IMR-90 (cell line): Measurements from ENCODE around the gene FOXS1. TPM values are rescaled to one million over a fixed set of nuclear protein-coding genes. Genes with fewer than 3 reads are reported as not detected.

Experiments used
- ATAC-seq: fragments of 200-7000 bp; cut with Tn5 transposase; 2 replicates; pipeline ENCODE4 v1.9.1; 2020; ENCODE audit warnings: low read depth, mild to moderate bottlenecking, moderate library complexity
- BruUV-seq: library from RNA; stranded (reverse); fragments of 400-500 nt; replicated peaks from 2 replicates; lab custom pipeline; 2021; lab: Mats Ljungman, UMichigan
- CTCF ChIA-PET: fragments of 300-600 bp; formaldehyde crosslinking; extraction: SDS; loops from one replicate; lab custom pipeline; 2021; ENCODE audit warnings: antibody characterized with exemption; lab: Yijun Ruan, JAX
- POLR2A ChIA-PET: fragments of 300-600 bp; sonication (Branson Sonifier 250); formaldehyde crosslinking; loops from one replicate; lab custom pipeline; 2022; ENCODE audit warnings: antibody characterized with exemption; ENCODE audit not compliant: unreplicated experiment; lab: Charles Lee
- DNase-seq: peaks from one replicate; pipeline ENCODE4 v3.0.0; 2013
- H2AFZ ChIP-seq: replicated peaks from 2 replicates; pipeline ENCODE3; 2013; ENCODE audit warnings: low read length, mild to moderate bottlenecking; ENCODE audit not compliant: poor library complexity
- H2AK5ac ChIP-seq: 2 replicates; pipeline ENCODE4 v1.6.1; 2013; ENCODE audit warnings: low read depth, low read length, inconsistent platforms
- H2AK9ac ChIP-seq: replicated peaks from 2 replicates; pipeline ENCODE3; 2013; ENCODE audit warnings: mild to moderate bottlenecking, low read depth, low read length, moderate library complexity; ENCODE audit not compliant: poor library complexity
- H2BK120ac ChIP-seq: 2 replicates; pipeline ENCODE4 v1.6.1; 2013; ENCODE audit warnings: low read depth, low read length, inconsistent platforms
- H2BK15ac ChIP-seq: 3 replicates; pipeline ENCODE4 v1.6.1; 2013; ENCODE audit warnings: low read depth, low read length, inconsistent platforms
- H2BK20ac ChIP-seq: 2 replicates; pipeline ENCODE4 v1.6.1; 2013; ENCODE audit warnings: low read depth, mild to moderate bottlenecking, inconsistent platforms, low read length, moderate library complexity
- H2BK5ac ChIP-seq: 2 replicates; pipeline ENCODE4 v1.6.1; 2013; ENCODE audit warnings: mild to moderate bottlenecking, low read depth, low read length, inconsistent platforms; ENCODE audit not compliant: poor library complexity, severe bottlenecking
- H3K14ac ChIP-seq: replicated peaks from 2 replicates; pipeline ENCODE4 v1.6.1; 2013; ENCODE audit warnings: low read depth, low read length, inconsistent platforms
- H3K18ac ChIP-seq: 2 replicates; pipeline ENCODE4 v1.6.1; 2013; ENCODE audit warnings: low read depth, low read length, control low read depth
- H3K23ac ChIP-seq: 2 replicates; pipeline ENCODE4 v1.6.1; 2013; ENCODE audit warnings: low read depth, low read length, inconsistent platforms
- H3K27ac ChIP-seq: 2 replicates; pipeline ENCODE4 v1.5.1; 2013; ENCODE audit warnings: mild to moderate bottlenecking, control low read depth, low read length; ENCODE audit not compliant: insufficient read depth
- H3K27me3 ChIP-seq: 2 replicates; pipeline ENCODE4 v1.6.1; 2013; ENCODE audit warnings: low read length; ENCODE audit not compliant: control insufficient read depth, insufficient read depth
- H3K36me3 ChIP-seq: 2 replicates; pipeline ENCODE4 v1.6.1; 2013; ENCODE audit warnings: low read length, mixed read lengths; ENCODE audit not compliant: control insufficient read depth, insufficient read depth
- H3K4ac ChIP-seq: 2 replicates; pipeline ENCODE4 v1.6.1; 2013; ENCODE audit warnings: low read depth, low read length, inconsistent platforms
- H3K4me1 ChIP-seq: 2 replicates; pipeline ENCODE4 v1.6.1; 2013; ENCODE audit warnings: low read length, mixed read lengths; ENCODE audit not compliant: control insufficient read depth, insufficient read depth
- H3K4me2 ChIP-seq: 2 replicates; pipeline ENCODE4 v1.6.1; 2013; ENCODE audit warnings: low read depth, mild to moderate bottlenecking, control low read depth, low read length, moderate library complexity
- H3K4me3 ChIP-seq: 2 replicates; pipeline ENCODE4 v1.5.1; 2013; ENCODE audit warnings: low read depth, mild to moderate bottlenecking, control low read depth, low read length, moderate library complexity; ENCODE audit not compliant: insufficient read depth
- H3K56ac ChIP-seq: 2 replicates; pipeline ENCODE4 v1.6.1; 2013; ENCODE audit warnings: low read length, inconsistent platforms; ENCODE audit not compliant: insufficient read depth; ENCODE audit errors: extremely low read depth
- H3K79me1 ChIP-seq, 2 experiments: 2 replicates each; pipeline ENCODE4 v1.6.1; 2013; ENCODE audit warnings: low read length in 2 of 2, inconsistent platforms in 1 of 2, low read depth in 1 of 2
- H3K9ac ChIP-seq: 2 replicates; pipeline ENCODE4 v1.6.1; 2013; ENCODE audit warnings: low read depth, low read length, control low read depth
- H3K9me1 ChIP-seq: 2 replicates; pipeline ENCODE4 v1.6.1; 2013; ENCODE audit warnings: low read length, inconsistent platforms; ENCODE audit not compliant: insufficient read depth
- H3K9me3 ChIP-seq: 2 replicates; pipeline ENCODE4 v1.6.1; 2013; ENCODE audit warnings: low read length; ENCODE audit not compliant: control insufficient read depth, insufficient read depth
- H4K20me1 ChIP-seq: 2 replicates; pipeline ENCODE4 v1.6.1; 2013; ENCODE audit warnings: low read length, inconsistent platforms; ENCODE audit not compliant: insufficient read depth
- H4K5ac ChIP-seq: 2 replicates; pipeline ENCODE4 v1.6.1; 2013; ENCODE audit warnings: mild to moderate bottlenecking, low read depth, low read length, control low read depth
- H4K8ac ChIP-seq, 2 experiments: 2 replicates each; pipeline ENCODE4 v1.6.1; 2013; ENCODE audit warnings: low read depth in 2 of 2, low read length in 2 of 2, control low read depth in 1 of 2, inconsistent platforms in 1 of 2
- H4K91ac ChIP-seq: 2 replicates; pipeline ENCODE4 v1.6.1; 2013; ENCODE audit warnings: low read depth, low read length, inconsistent platforms; ENCODE audit not compliant: insufficient read depth
- MAFK ChIP-seq: IDR thresholded peaks from 2 replicates; pipeline ENCODE4 v1.6.1; 2012; ENCODE audit warnings: low read depth, low read length, improper control_type of control experiment
- NFE2L2 ChIP-seq: fragments of 150-350 bp; IDR thresholded peaks from 2 replicates; pipeline ENCODE4 v1.6.1; 2016; ENCODE audit warnings: low read depth, mild to moderate bottlenecking, low read length
- RFX5 ChIP-seq: IDR thresholded peaks from 2 replicates; pipeline ENCODE4 v1.8.0; 2012; ENCODE audit warnings: low read depth, mild to moderate bottlenecking, low read length, moderate library complexity
- WGBS, 2 experiments: methylation state at CpG; one replicate each; pipeline versions ENCODE4 v1.1.5 to v1.1.7; 2013; ENCODE audit warnings: missing lambda C conversion rate in 2 of 2; ENCODE audit not compliant: insufficient read length in 1 of 2; ENCODE audit errors: extremely low coverage in 2 of 2; 5-methylcytosine and 5-hydroxymethylcytosine counted together
- dilution Hi-C: fragments of 300-500 bp; cut with HindIII; formaldehyde crosslinking; loops from one replicate; pipeline ENCODE4 v1.14.3; 2018; ENCODE audit warnings: low sequenced_read_pairs; ENCODE audit not compliant: unreplicated experiment
- in situ Hi-C: fragments of 300-500 bp; cut with MboI; formaldehyde crosslinking; loops from 3 replicates; pipeline ENCODE4 v1.14.3; 2019; ENCODE audit warnings: low sequenced_read_pairs, inconsistent platforms, mixed read lengths
- intact Hi-C: fragments of 100-400 bp; cut with micrococcal nuclease; formaldehyde crosslinking; loops from 2 replicates; pipeline ENCODE4 v1.10.0; 2022
- polyA plus RNA-seq, 3 experiments: library from polyadenylated mRNA; depleted of rRNA; stranded (reverse); fragments of >200 nt; gene quantifications; 2 replicates each; pipeline ENCODE4 v1.2.3, GENCODE V29; 2012; ENCODE audit warnings: low replicate concordance in 1 of 3
- total RNA-seq: library from RNA; depleted of rRNA; stranded (reverse); fragments of >200 nt; gene quantifications from 2 replicates; pipeline ENCODE4 v1.2.3, GENCODE V29; 2012

The FOXS1 gene
- total and polyA plus RNA-seq, 2 of the 4 experiments (the other 2 are of a cell fraction) = not detected

DNA sequence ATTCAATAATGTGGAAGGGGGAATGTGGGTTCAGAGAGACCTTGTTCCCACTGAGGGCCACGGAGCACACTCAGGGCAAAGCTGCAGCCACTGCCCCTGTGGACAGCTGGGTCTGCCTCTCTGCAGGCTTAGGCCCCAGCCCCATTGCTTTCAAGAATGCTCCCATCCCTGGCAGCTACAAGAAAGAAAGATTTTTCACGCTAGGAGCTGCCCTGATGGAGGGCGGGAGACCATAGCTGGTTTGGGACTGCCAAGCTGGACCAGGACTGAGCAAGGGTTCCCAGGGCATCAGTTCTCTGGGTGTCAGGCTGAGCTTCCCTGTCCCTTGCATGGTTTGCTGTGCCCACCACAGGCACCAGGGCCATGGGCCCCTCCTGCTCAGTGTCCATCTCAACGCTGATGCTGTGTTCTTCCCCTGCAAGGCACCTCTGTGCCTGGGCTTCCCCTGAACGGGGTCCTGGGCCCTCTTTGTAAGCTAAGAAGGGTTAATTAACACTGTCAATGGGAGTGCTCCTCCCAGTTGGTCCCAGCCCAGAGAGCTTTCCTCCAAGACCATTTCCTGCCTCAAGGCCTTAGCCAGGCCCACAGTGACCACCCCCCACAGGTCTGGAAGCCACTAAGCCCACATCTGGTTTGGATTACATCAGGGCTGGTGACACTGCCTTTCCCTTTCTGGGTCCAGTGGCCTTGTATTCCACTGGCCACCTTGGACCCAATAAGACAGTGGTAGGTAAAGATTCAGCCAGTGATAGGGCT, 8.4 kb downstream of the FOXS1 start:
- CTCF ChIA-PET = interaction anchor here (0.6 to 3.5 kb wide), 5 partner anchors 14 to 815 kb away, joined by 3 to 12 read pairs (median 4); no protein-coding TSS in a partner anchor
- no peak overlapping the region for H3K27ac ChIP-seq
- intact Hi-C loops = no loop called here

More for the DNA sequence above, 8.4 kb downstream of the FOXS1 start:
- DNase-seq (no peak), ATAC-seq (no peak)
- Histone ChIP-seq H3K79me1 (0 out of 4 replicates have a peak, but pooled peaks cover 0 to 4% of the 10 kb centered on the region in 2 experiments), H3K4me3 (no peak overlapping the region), H2AK5ac (peak overlapping the region; percentile 66; the same call in 1 of the 2 replicates), H4K20me1 (peaks cover 33% of the 10 kb centered on the region), H2BK120ac (peak overlapping the region; percentile 66), H4K91ac (peak overlapping the region; percentile 59; the same call in 1 of the 2 replicates), H3K9me1 (peaks cover 33% of the 10 kb centered on the region), H3K4ac (peak overlapping the region; percentile 64), H2BK15ac (peak overlapping the region; percentile 65; the same call in 1 of the 3 replicates), H3K36me3 (no peaks in the 10 kb centered on the region), H2AK9ac (peak overlapping the region; percentile 39), H4K5ac (no peak overlapping the region), H3K9ac (no peak overlapping the region), H3K4me1 (peaks cover 20% of the 10 kb centered on the region), H2BK20ac (peak overlapping the region; percentile 46; the same call in 1 of the 2 replicates), H4K8ac (no peak overlapping the region; a peak in 1 of 4 replicates), H2AFZ (peak overlapping the region; percentile 2), H3K9me3 (no peaks in the 10 kb centered on the region), H3K23ac (no peak overlapping the region), H3K4me2 (no peak overlapping the region), H2BK5ac (no peak overlapping the region), H3K27me3 (peaks cover 3% of the 10 kb centered on the region; the same call in 1 of the 2 replicates), H3K56ac (no peak overlapping the region), H3K18ac (no peak overlapping the region), H3K14ac (peak overlapping the region; percentile 57)
- 86% methylated on average over 1 of the region's 5 CpGs; no CpG with 5 or more reads in 1 of the 2 experiments for WGBS, 2 experiments
- in situ Hi-C loops (loop anchor here (25.0 kb wide), 2 partner anchors 650 to 825 kb away; partner anchors contain the start of gene C20orf203), dilution Hi-C loops (no loop called here)
- no TSS peak for BruUV-seq
- POLR2A ChIA-PET = no interaction called here
- TF ChIP-seq NFE2L2 = no peak
- TF ChIP-seq RFX5 = no peak
- no peak for TF ChIP-seq MAFK
